ENCODE results near the gene AMOTL1. TPM values are rescaled to one million over a fixed set of nuclear protein-coding genes. Genes with fewer than 3 reads are reported as not detected.

Gene AMOTL1
- total RNA-seq, 4 donors from 2014 or later, result 150 to 393 (median 244) TPM

GRCh38 chr11:94786264-94787126 is 18.3 kb downstream of the AMOTL1 start:
- Histone ChIP-seq H3K36me3 (no peaks in the 10 kb centered on the region), H3K27me3 (no peaks in the 10 kb centered on the region), H3K27ac (peak overlapping the region; percentile 40 to 91 (median 56)), H3K4me3 (no peak overlapping the region), H3K4me1 (peaks cover 91 to 95% of the 10 kb centered on the region in 2 donors), H3K9me3 (no peaks in the 10 kb centered on the region)
- peak in 1 of 2 donors; percentile 26 for ATAC-seq
- intact Hi-C loops (cut with DNase I; ENCODE audit: low total_unique reads) (no loop called here), in situ Hi-C loops (cut with MboI; ENCODE audit: low sequenced_read_pairs in 4 of 4) (no loop called here)
- TF ChIP-seq CTCF (IDR thresholded peaks at IDR 0.05 in 4 of 5, conservative IDR thresholded peaks at IDR 0.05 in 1 of 5) (peak; percentile 27 to 62 (median 54)), POLR2A (IDR thresholded peaks at IDR 0.05) (no peak)
- DNase-seq, result no peak

GRCh38 chr11:94787801-94788200 is 19.6 kb downstream of the AMOTL1 start:
- in situ Hi-C loops (cut with MboI; ENCODE audit: low sequenced_read_pairs in 4 of 4) (no loop called here), intact Hi-C loops (cut with DNase I; ENCODE audit: low total_unique reads) (no loop called here)
- no peaks in the 10 kb centered on the region for H3K9me3 ChIP-seq
- H3K4me1 ChIP-seq, result peaks cover 84 to 87% of the 10 kb centered on the region in 2 donors
- H3K27me3 ChIP-seq, result no peaks in the 10 kb centered on the region
- no peak for DNase-seq
- peak in 1 of 2 donors; percentile 14 for ATAC-seq
- H3K4me3 ChIP-seq, result peak overlapping the region in 2 of 4 donors; percentile 7 to 23
- peak overlapping the region; percentile 89 to 91 (median 90) for H3K27ac ChIP-seq
- no peaks in the 10 kb centered on the region for H3K36me3 ChIP-seq
- no peak for TF ChIP-seq CTCF (IDR thresholded peaks at IDR 0.05 in 4 of 5, conservative IDR thresholded peaks at IDR 0.05 in 1 of 5)
- no peak for TF ChIP-seq POLR2A (IDR thresholded peaks at IDR 0.05)

GRCh38 chr11:94788396-94788795 is 20.2 kb downstream of the AMOTL1 start:
- Histone ChIP-seq H3K4me1 (peaks cover 85 to 87% of the 10 kb centered on the region in 2 donors), H3K27me3 (no peaks in the 10 kb centered on the region), H3K9me3 (no peaks in the 10 kb centered on the region), H3K4me3 (peak overlapping the region in 2 of 4 donors; percentile 7 to 23), H3K36me3 (no peaks in the 10 kb centered on the region), H3K27ac (peak overlapping the region; percentile 89 to 91 (median 90))
- ATAC-seq (peak; percentile 64 to 71), DNase-seq (no peak)
- TF ChIP-seq CTCF (IDR thresholded peaks at IDR 0.05 in 4 of 5, conservative IDR thresholded peaks at IDR 0.05 in 1 of 5), result no peak
- TF ChIP-seq POLR2A (IDR thresholded peaks at IDR 0.05), result no peak
- in situ Hi-C loops (cut with MboI; ENCODE audit: low sequenced_read_pairs in 4 of 4) (no loop called here), intact Hi-C loops (cut with DNase I; ENCODE audit: low total_unique reads) (no loop called here)

GRCh38 chr11:94790197-94790596 is 22.0 kb downstream of the AMOTL1 start:
- in situ Hi-C loops (cut with MboI; ENCODE audit: low sequenced_read_pairs in 4 of 4) (no loop called here), intact Hi-C loops (cut with DNase I; ENCODE audit: low total_unique reads) (loop anchor here (10.0 kb wide), 1 partner anchor 315 kb away; no protein-coding TSS in a partner anchor)
- Histone ChIP-seq H3K36me3 (no peaks in the 10 kb centered on the region), H3K4me3 (no peak overlapping the region), H3K9me3 (no peaks in the 10 kb centered on the region), H3K27ac (peak overlapping the region; percentile 89 to 91 (median 90)), H3K27me3 (no peaks in the 10 kb centered on the region), H3K4me1 (peaks cover 86% of the 10 kb centered on the region in 2 donors)
- TF ChIP-seq POLR2A (IDR thresholded peaks at IDR 0.05) (no peak), CTCF (IDR thresholded peaks at IDR 0.05 in 4 of 5, conservative IDR thresholded peaks at IDR 0.05 in 1 of 5) (no peak)
- DNase-seq (no peak), ATAC-seq (no peak)
